A673 (cell line): ENCODE measurements around the gene HNRNPA3. TPM values are rescaled to one million over a fixed set of nuclear protein-coding genes. Genes with fewer than 3 reads are reported as not detected.

Experiments
- BruUV-seq: library from RNA; stranded (reverse); fragments of 400-500 nt; replicated peaks from 2 replicates; lab custom pipeline; 2021; lab: Mats Ljungman, UMichigan
- CTCF ChIA-PET: fragments of 300-600 bp; sonication (Branson Sonifier 250); formaldehyde crosslinking; loops from one replicate; lab custom pipeline; 2022; ENCODE audit warnings: antibody characterized with exemption; lab: Charles Lee
- POLR2A ChIA-PET: fragments of 300-600 bp; sonication (Branson Sonifier 250); formaldehyde crosslinking; loops from one replicate; lab custom pipeline; 2022; ENCODE audit warnings: antibody characterized with exemption; ENCODE audit not compliant: low non-redundant PET; lab: Charles Lee
- DNase-seq: peaks from one replicate; pipeline ENCODE4 v3.0.0-alpha.2; 2015; ENCODE audit warnings: low spot score
- H3K27ac ChIP-seq: fragments of 200-600 bp; sonication (generic); 2 replicates; pipeline ENCODE4 v1.5.1; 2016; ENCODE audit warnings: mixed run types, low read depth, mild to moderate bottlenecking, mixed read lengths, antibody characterized with exemption, low read length; ENCODE audit not compliant: poor library complexity, severe bottlenecking
- H3K27me3 ChIP-seq: fragments of 200-600 bp; sonication (generic); replicated peaks from 2 replicates; pipeline ENCODE4 v1.6.1; 2017; ENCODE audit warnings: mixed run types, low read depth, mild to moderate bottlenecking, mixed read lengths, antibody characterized with exemption, low read length; ENCODE audit not compliant: insufficient read depth, poor library complexity
- H3K36me3 ChIP-seq: fragments of 200-600 bp; sonication (generic); 2 replicates; pipeline ENCODE4 v1.6.1; 2016; ENCODE audit warnings: mixed run types, mild to moderate bottlenecking, mixed read lengths, antibody characterized with exemption, low read length; ENCODE audit not compliant: insufficient read depth, poor library complexity, severe bottlenecking
- H3K4me1 ChIP-seq: fragments of 200-600 bp; sonication (generic); 2 replicates; pipeline ENCODE4 v1.6.1; 2017; ENCODE audit warnings: mixed run types, mild to moderate bottlenecking, mixed read lengths, antibody characterized with exemption, low read length; ENCODE audit not compliant: insufficient read depth, poor library complexity, severe bottlenecking
- H3K4me3 ChIP-seq: fragments of 200-600 bp; sonication (generic); 2 replicates; pipeline ENCODE4 v1.5.1; 2016; ENCODE audit warnings: low read depth, mixed run types, mild to moderate bottlenecking, mixed read lengths, low read length; ENCODE audit not compliant: poor library complexity, severe bottlenecking
- H3K9me3 ChIP-seq: fragments of 200-600 bp; sonication (generic); 2 replicates; pipeline ENCODE4 v1.6.1; 2016; ENCODE audit warnings: mixed run types, low read depth, mild to moderate bottlenecking, mixed read lengths, antibody characterized with exemption, low read length; ENCODE audit not compliant: poor library complexity, severe bottlenecking
- EZH2 ChIP-seq: fragments of 200-600 bp; sonication (generic); IDR thresholded peaks from 2 replicates; pipeline ENCODE4 v1.6.1; 2017; ENCODE audit warnings: borderline replicate concordance, low read depth, mild to moderate bottlenecking, mixed read lengths, antibody characterized with exemption, low read length; ENCODE audit not compliant: poor library complexity, severe bottlenecking
- intact Hi-C: fragments of 100-400 bp; cut with micrococcal nuclease; formaldehyde crosslinking; loops from one replicate; pipeline ENCODE4 v1.10.0; 2022; ENCODE audit not compliant: unreplicated experiment
- total RNA-seq: library from RNA; stranded (reverse); gene quantifications from 2 replicates; pipeline ENCODE4 v1.2.3, GENCODE V29; 2021
- TF ChIP-seq, protein P1 (sequence below): fragments of 300-800, 200-600 bp; sonication (generic); conservative IDR thresholded peaks from 2 replicates; pipeline ENCODE4 v1.5.1; 2017; ENCODE audit warnings: low read depth, mild to moderate bottlenecking, antibody characterized with exemption, low read length, moderate library complexity, mixed read lengths

Gene HNRNPA3
- total RNA-seq, 1 experiment from 2014 or later: 462 TPM

DNA sequence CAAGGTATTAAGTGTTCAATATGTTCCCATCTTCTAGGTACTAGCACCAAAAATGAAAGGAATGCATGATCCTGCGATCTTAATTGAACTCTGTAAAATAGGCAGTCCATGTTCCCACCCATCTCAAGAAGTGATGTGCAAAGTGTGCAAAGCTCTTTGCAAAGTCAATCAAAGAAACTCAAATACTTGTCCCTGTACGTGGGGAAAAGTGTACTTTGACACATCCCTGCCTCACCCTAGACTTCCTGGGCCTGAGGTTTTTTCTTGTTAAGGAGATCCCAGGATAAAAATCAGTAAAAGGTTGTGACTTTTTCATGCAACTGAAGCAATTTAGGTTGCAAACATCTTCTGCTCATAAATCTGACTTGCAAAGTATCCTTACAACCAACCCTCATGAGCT, 25.3 kb downstream of the HNRNPA3 start:
- H3K4me3 ChIP-seq: no peak overlapping the region
- ChIA-PET POLR2A (no interaction called here), CTCF (no interaction called here)
- no peak for TF ChIP-seq EZH2
- TF ChIP-seq, protein P1, sequence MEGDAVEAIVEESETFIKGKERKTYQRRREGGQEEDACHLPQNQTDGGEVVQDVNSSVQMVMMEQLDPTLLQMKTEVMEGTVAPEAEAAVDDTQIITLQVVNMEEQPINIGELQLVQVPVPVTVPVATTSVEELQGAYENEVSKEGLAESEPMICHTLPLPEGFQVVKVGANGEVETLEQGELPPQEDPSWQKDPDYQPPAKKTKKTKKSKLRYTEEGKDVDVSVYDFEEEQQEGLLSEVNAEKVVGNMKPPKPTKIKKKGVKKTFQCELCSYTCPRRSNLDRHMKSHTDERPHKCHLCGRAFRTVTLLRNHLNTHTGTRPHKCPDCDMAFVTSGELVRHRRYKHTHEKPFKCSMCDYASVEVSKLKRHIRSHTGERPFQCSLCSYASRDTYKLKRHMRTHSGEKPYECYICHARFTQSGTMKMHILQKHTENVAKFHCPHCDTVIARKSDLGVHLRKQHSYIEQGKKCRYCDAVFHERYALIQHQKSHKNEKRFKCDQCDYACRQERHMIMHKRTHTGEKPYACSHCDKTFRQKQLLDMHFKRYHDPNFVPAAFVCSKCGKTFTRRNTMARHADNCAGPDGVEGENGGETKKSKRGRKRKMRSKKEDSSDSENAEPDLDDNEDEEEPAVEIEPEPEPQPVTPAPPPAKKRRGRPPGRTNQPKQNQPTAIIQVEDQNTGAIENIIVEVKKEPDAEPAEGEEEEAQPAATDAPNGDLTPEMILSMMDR: no peak
- BruUV-seq: no TSS peak
- H3K36me3 ChIP-seq: peaks cover 19% of the 10 kb centered on the region
- intact Hi-C loops: no loop called here
- H3K27me3 ChIP-seq: no peaks in the 10 kb centered on the region
- no peak overlapping the region for H3K27ac ChIP-seq
- H3K4me1 ChIP-seq: peaks cover 43% of the 10 kb centered on the region
- no peaks in the 10 kb centered on the region for H3K9me3 ChIP-seq
- no peak for DNase-seq

DNA sequence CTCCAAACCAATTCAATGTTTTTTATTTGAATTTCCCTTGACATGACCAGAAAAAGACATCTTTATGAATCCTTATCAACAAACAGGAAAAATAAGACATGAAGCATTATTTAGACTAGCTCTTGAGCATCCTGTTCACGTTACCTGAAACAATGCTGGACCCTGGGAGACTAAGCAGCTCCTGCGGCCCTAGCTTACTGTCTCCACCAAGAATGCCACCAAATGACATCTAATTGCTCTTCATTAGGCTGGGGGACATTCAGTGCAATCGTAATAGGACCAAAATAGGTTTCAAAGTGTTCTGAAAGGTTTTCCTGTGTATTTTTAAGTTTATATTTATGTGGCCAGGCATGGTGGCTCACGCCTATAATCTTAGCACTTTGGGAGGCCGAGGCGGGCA, 26.5 kb downstream of the HNRNPA3 start:
- Histone ChIP-seq H3K27ac (no peak overlapping the region), H3K4me1 (peaks cover 50% of the 10 kb centered on the region), H3K9me3 (no peaks in the 10 kb centered on the region), H3K4me3 (no peak overlapping the region), H3K27me3 (no peaks in the 10 kb centered on the region), H3K36me3 (peaks cover 8% of the 10 kb centered on the region)
- TF ChIP-seq EZH2: no peak
- TF ChIP-seq, protein P1: no peak
- no TSS peak for BruUV-seq
- ChIA-PET POLR2A (interaction anchor here (0.6 kb wide), 1 partner anchor 8 kb away, joined by 8 read pairs; no protein-coding TSS in a partner anchor), CTCF (interaction anchor here (0.6 kb wide), 1 partner anchor 10 kb away, joined by 3 read pairs; no protein-coding TSS in a partner anchor)
- intact Hi-C loops: no loop called here
- no peak for DNase-seq

DNA sequence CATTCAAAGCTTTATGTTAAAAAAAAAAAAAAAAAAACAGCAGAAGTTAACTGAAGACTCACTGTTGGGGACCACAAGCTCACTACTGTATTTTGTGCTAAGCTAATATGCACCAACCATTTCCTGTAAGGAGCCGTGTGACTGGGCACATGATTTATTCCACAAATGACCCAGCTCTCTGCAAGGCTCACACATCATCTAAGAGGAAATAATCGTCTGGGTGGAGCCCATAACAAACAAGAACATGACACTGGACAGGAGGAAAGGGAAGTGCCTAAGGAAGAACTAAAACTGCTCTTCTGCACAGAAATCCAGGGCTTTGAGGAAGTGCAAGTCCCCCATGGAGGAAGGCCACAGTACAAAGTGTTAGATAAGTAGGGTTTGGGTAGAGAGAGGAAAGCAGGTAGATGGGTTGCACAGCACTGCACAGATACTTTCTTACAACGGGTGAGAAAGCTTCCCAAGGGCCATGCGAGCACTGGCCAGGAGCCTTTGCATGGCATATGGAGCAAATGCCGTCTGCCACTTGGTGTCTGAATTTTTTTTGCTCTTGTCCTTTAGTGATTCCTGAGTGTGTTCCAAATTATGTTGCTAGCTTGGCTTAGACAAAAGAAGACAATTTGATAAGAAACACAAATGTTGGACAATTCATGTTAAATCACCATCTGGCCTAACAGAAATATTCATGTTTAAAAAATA, 27.5 kb downstream of the HNRNPA3 start:
- DNase-seq: peak; percentile 62
- Histone ChIP-seq H3K4me1 (peaks cover 54% of the 10 kb centered on the region), H3K27ac (peak overlapping the region; percentile 93), H3K9me3 (no peaks in the 10 kb centered on the region), H3K36me3 (peaks cover 4% of the 10 kb centered on the region), H3K4me3 (peak overlapping the region; percentile 6), H3K27me3 (no peaks in the 10 kb centered on the region)
- intact Hi-C loops: no loop called here
- no TSS peak for BruUV-seq
- ChIA-PET CTCF (interaction anchor here (0.6 kb wide), 1 partner anchor 9 kb away, joined by 3 read pairs; no protein-coding TSS in a partner anchor), POLR2A (interaction anchor here (0.5 to 0.6 kb wide), 2 partner anchors 9 to 30 kb away, joined by 3 to 8 read pairs; no protein-coding TSS in a partner anchor)
- TF ChIP-seq EZH2: no peak
- TF ChIP-seq, protein P1: no peak
